GM12891 (cell line): ENCODE data around the gene DENND4B.

Experiments
- PAX5 ChIP-seq: IDR thresholded peaks from 2 replicates; pipeline ENCODE4 v1.6.1; 2011; ENCODE audit warnings: low read length, moderate library complexity, mild to moderate bottlenecking; ENCODE audit not compliant: insufficient read depth, severe bottlenecking
- POLR2A ChIP-seq: IDR thresholded peaks from 2 replicates; pipeline ENCODE4 v1.6.1; 2011; ENCODE audit warnings: low read depth, low read length, control low read depth
- POLR2AphosphoS5 ChIP-seq: IDR thresholded peaks from 2 replicates; pipeline ENCODE4 v1.6.1; 2011; ENCODE audit warnings: low read depth, low read length, control low read depth

GRCh38 chr1:153963030-153963849, 16.7 kb upstream of the DENND4B start, which contains the start of gene SLC39A1:
- TF ChIP-seq POLR2AphosphoS5 (peak; percentile 78), POLR2A (no peak; the same call in 1 of the 2 replicates), PAX5 (no peak)
